ENCODE measurements around the gene NRL.

GRCh38 chr14:24102357-24103048, 12.2 kb downstream of the NRL start:
- TF ChIP-seq GATA3 (IDR thresholded peaks at IDR 0.05; ENCODE audit: low read depth, low read length) (no peak), GATA2 (IDR thresholded peaks at IDR 0.05; ENCODE audit: low read depth, low read length) (no peak)

Data from SH-SY5Y (cell line).